ENCODE measurements around the gene BBLN.
"Not testable (repeated sequence)": the region's sequence is repeated elsewhere in the genome, so short reads cannot be mapped to it uniquely, and the experiment has no call there.

The BBLN gene, protein sequence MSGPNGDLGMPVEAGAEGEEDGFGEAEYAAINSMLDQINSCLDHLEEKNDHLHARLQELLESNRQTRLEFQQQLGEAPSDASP

DNA sequence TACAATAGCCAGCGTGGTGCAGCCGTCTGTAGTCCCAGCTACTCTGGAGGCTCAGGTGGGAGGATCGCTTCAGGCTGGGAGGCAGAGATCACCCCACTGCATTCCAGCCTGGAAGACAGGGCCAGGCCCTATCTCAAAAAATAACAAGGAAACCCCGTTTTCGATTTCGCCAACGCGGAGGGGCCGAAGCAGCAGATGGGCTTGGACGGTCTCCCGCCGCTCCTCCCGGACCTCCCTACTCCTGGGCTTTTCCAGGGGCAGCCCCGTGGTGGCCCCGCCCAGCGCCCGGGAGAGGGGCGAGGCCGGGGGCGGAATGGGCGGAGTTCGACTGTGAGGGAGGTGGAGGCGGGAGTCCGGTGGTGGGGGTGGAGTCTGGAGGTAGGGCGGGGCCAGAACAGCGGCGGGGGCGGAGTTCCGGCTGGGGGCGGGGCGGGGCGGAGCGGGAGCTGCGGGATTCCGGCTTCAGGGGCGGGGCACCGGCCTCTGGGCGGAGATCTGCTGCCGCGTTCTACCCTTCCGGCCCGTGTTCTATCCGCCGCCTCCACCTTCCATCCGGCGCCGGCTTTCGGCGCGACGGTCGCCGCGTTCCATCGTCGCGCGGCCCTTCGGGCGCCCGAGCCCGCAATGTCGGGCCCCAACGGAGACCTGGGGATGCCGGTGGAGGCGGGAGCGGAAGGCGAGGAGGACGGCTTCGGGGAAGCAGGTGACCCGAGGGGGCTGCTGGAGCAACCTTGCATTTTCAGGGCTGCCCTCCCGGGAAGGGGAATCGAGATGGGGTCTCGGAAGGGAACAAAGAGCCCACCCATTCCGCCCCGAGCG lies at the start of gene BBLN:
BBLN (plus strand) TSS at position 482 of the 819 bp plus-strand sequence; CDS start at position 625, 143 bp downstream.
- Histone ChIP-seq H3K4me2 (ENCODE audit: low read length) (peak within 1 kb of the TSS; percentile 83), H3K36me3 (ENCODE audit: control insufficient read depth, low read length) (peaks cover 28% of the 10 kb centered on the region), H3F3A (ENCODE audit: control insufficient read depth, insufficient read depth) (peaks cover 3% of the 10 kb centered on the region; the same call in 1 of the 2 replicates), H3K27me3 (ENCODE audit: control insufficient read depth, low read length) (no peaks in the 10 kb centered on the region), H3K79me2 (ENCODE audit: control insufficient read depth, low read length) (peaks cover 11% of the 10 kb centered on the region), H3K9me2 (replicated peaks; ENCODE audit: control insufficient read depth, low read length) (no peaks in the 10 kb centered on the region), H3K27ac (ENCODE audit: low read depth, low read length) (peak within 1 kb of the TSS; percentile 62), H3K9me3 (ENCODE audit: control insufficient read depth, insufficient read depth, low read length) (no peaks in the 10 kb centered on the region), H3K4me1 (ENCODE audit: control insufficient read depth, low read length) (peaks cover 14% of the 10 kb centered on the region), H4K20me1 (ENCODE audit: control insufficient read depth, insufficient read depth, low read depth, low read length) (no peaks in the 10 kb centered on the region), H3K4me3 (ENCODE audit: low read length) (peak within 1 kb of the TSS; percentile 89)
- no peak for TF ChIP-seq EZH2phosphoT487 (IDR thresholded peaks at IDR 0.05; ENCODE audit: borderline replicate concordance, low read length)
- TF ChIP-seq, protein P1, sequence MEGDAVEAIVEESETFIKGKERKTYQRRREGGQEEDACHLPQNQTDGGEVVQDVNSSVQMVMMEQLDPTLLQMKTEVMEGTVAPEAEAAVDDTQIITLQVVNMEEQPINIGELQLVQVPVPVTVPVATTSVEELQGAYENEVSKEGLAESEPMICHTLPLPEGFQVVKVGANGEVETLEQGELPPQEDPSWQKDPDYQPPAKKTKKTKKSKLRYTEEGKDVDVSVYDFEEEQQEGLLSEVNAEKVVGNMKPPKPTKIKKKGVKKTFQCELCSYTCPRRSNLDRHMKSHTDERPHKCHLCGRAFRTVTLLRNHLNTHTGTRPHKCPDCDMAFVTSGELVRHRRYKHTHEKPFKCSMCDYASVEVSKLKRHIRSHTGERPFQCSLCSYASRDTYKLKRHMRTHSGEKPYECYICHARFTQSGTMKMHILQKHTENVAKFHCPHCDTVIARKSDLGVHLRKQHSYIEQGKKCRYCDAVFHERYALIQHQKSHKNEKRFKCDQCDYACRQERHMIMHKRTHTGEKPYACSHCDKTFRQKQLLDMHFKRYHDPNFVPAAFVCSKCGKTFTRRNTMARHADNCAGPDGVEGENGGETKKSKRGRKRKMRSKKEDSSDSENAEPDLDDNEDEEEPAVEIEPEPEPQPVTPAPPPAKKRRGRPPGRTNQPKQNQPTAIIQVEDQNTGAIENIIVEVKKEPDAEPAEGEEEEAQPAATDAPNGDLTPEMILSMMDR (IDR thresholded peaks at IDR 0.05; ENCODE audit: low read depth, low read length, poor library complexity, severe bottlenecking) = no peak

GRCh38 chr9:128111726-128112125 lies 48.3 kb upstream of the BBLN start:
- H3K4me1 ChIP-seq (ENCODE audit: control insufficient read depth, low read length) = not testable (repeated sequence)

GRCh38 chr9:128113526-128114325 lies 46.3 kb upstream of the BBLN start:
- Histone ChIP-seq H3K79me2 (ENCODE audit: control insufficient read depth, low read length) (no peaks in the 10 kb centered on the region), H4K20me1 (ENCODE audit: control insufficient read depth, insufficient read depth, low read depth, low read length) (no peaks in the 10 kb centered on the region), H3K9me2 (replicated peaks; ENCODE audit: control insufficient read depth, low read length) (no peaks in the 10 kb centered on the region), H3F3A (ENCODE audit: control insufficient read depth, insufficient read depth) (no peaks in the 10 kb centered on the region), H3K27ac (ENCODE audit: low read depth, low read length) (no peak overlapping the region), H3K36me3 (ENCODE audit: control insufficient read depth, low read length) (peaks cover 52% of the 10 kb centered on the region), H3K4me1 (ENCODE audit: control insufficient read depth, low read length) (peaks cover 3% of the 10 kb centered on the region; the same call in 1 of the 2 replicates), H3K9me3 (ENCODE audit: control insufficient read depth, insufficient read depth, low read length) (no peaks in the 10 kb centered on the region), H3K4me3 (ENCODE audit: low read length) (no peak overlapping the region), H3K4me2 (ENCODE audit: low read length) (no peak overlapping the region), H3K27me3 (ENCODE audit: control insufficient read depth, low read length) (no peaks in the 10 kb centered on the region)
- TF ChIP-seq, protein P1 (IDR thresholded peaks at IDR 0.05; ENCODE audit: low read depth, low read length, poor library complexity, severe bottlenecking) = no peak
- no peak for TF ChIP-seq EZH2phosphoT487 (IDR thresholded peaks at IDR 0.05; ENCODE audit: borderline replicate concordance, low read length)

More at GRCh38 chr9:128111726-128112125, 48.3 kb upstream of the BBLN start:
- H3K36me3 ChIP-seq (ENCODE audit: control insufficient read depth, low read length) = peaks cover 71% of the 10 kb centered on the region
- H3K79me2 ChIP-seq (ENCODE audit: control insufficient read depth, low read length); H3K27ac ChIP-seq (ENCODE audit: low read depth, low read length); H3K27me3 ChIP-seq (ENCODE audit: control insufficient read depth, low read length); H3F3A ChIP-seq (ENCODE audit: control insufficient read depth, insufficient read depth); H3K4me2 ChIP-seq (ENCODE audit: low read length); H3K9me2 ChIP-seq (replicated peaks; ENCODE audit: control insufficient read depth, low read length); H3K4me3 ChIP-seq (ENCODE audit: low read length); H3K9me3 ChIP-seq (ENCODE audit: control insufficient read depth, insufficient read depth, low read length); H4K20me1 ChIP-seq (ENCODE audit: control insufficient read depth, insufficient read depth, low read depth, low read length): not testable (repeated sequence)

Data from DOHH2 (cell line).